GM10847 (cell line): Measurements from ENCODE around the gene MRPS14.

Source experiments
- POLR2A ChIP-seq: IDR thresholded peaks from 2 replicates; pipeline ENCODE4 v1.6.1; 2011; ENCODE audit not compliant: insufficient read length; ENCODE audit errors: extremely low read depth

The MRPS14 gene

GRCh38 chr1:175023043-175023921 lies at the start of gene MRPS14:
Gene MRPS14 (minus strand): TSS chr1:175023425. CDS start chr1:175023408, 17 bp downstream.
- peak; percentile 66 for TF ChIP-seq POLR2A

DNA sequence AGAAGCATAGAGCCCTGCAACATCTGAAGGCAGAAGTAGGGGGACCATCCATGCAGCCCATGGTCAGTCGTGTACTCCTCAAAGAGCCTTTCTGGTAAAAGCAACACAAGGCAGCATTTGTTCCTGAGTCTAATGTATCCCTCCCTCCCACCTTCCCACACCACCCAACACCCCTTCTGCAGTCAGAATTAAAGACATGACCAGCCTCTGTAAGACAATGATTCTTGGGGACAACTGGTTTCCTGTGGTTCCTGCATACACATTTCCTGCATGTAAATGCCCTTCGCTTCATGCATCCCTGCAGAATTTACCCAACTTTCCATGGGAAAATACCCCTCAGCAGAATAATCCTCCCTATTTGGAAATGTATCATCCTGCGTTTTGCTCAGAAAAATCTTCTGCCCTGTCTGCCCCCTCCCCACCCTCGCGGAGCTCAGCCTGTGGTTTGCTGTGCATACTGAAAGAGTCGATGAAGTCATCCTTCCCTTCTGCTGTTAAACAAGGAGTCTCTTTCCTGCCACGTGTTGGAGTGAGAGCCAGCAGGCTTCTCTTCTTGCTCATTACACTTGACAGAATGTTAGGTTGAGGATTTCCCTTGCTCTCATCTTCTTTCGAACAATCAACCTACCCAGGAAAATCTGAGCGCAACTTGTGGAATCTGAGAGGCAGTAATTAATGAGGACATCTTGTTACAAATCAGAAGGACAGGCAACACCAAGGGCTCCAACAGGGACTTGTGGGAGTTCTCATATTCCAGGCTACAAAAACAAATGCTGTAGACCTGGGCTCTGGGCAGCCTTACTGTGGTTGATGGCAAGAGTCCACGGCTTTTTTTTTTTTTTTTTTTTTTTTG lies 49.1 kb upstream of the MRPS14 start:
- no peak for TF ChIP-seq POLR2A

GRCh38 chr1:175071276-175071943 lies 48.2 kb upstream of the MRPS14 start:
- TF ChIP-seq POLR2A = no peak

DNA sequence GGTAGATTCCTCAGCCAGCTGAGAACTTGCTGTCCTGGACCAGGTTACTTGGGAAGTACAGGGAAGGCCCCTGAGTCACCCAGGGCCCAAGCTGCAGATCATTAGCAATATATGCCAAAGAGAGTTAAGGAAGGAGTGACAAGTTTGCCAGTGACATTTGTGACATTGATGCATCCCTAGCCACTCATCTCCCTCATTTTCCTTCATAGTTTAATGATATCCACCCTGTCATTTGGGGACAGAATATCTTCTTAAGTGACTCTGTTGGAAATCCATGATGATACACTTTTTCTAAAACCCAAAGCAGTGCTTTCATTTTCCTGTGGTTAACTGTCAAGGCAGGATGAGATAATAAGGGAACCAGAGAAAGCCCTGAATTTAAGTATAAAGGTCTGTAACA lies 47.6 kb upstream of the MRPS14 start:
- TF ChIP-seq POLR2A = no peak

DNA sequence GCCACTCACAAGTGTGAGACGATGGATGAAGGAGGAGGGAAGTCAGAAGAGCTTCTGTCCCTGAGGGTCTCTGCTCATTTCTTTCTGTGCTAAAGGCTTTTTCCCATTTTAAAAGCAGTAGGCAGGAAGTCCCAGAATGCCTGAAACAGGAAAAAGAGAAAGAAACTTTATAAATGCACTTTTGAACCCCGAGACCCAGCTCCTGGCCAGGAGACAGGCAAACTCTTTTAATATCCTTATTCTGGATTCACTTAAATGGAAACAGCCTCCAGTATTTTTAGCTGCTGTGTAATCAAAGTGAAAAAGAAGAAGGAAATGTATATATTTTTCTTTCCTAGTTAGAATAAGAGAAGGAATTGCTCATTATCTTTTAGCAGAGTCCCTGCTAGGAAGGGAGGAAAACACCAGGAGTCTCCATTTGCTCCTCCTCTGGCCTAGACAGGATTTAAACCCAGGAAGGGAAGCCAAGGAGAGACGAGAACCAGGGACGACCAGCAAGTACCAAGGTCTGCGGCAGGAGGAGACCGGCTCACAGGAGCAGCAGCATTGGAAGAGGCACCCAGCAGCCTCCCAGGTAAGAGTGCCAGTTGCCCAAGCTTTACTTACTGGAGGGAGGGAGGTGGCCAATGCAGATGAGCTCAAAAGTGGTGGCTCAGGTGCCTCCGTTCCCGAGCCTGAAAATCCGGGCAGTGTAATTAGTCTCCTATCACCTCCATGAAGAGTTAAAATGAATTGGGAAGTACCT lies 44.3 kb upstream of the MRPS14 start, which contains the start of gene TNN:
TSS of gene TNN (plus strand) at position 472 of the 745 bp plus-strand sequence. CDS start 9,586 bp downstream, outside the sequence.
- TF ChIP-seq POLR2A = no peak

GRCh38 chr1:175062858-175063257 lies 39.6 kb upstream of the MRPS14 start:
- no peak for TF ChIP-seq POLR2A

DNA sequence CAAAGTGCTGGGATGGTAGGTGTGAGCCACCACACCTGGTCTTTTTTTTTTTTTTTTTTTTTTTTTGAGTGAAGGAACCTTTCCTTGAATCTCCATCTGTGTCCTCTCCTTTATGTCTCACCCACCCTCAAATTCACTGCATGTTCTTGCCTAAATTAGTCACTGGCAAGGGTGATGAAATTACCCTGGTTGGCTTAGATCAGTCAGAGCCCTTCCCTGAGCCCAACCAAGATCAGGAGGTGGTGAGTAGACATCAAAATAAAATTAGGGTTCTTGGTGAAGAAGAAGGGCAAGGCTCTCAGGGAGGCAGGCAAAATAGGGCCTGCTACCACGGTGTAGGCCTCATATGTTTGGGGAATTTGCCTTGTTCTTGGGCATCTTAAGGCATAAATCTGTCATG lies 39.1 kb upstream of the MRPS14 start:
- no peak for TF ChIP-seq POLR2A

DNA sequence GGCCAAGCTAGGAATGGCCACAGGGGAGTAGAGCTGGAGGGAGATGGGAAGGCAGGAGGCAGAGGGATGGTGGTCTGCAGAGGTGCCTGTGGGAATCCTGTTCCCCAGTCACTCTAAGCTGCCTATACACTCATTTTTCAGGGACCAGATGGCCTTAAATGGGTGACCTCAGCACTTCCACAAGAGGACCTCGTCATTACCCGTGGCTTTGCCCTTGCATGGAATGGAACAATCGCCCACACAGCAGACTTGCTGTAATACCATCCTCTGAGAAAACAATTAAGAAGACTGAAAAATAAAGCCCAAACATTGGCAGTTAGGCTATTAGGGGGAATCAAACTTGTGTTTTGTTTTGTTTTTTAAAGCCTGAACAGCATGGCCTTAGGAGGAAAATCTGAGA lies 31.5 kb upstream of the MRPS14 start:
- TF ChIP-seq POLR2A = no peak

DNA sequence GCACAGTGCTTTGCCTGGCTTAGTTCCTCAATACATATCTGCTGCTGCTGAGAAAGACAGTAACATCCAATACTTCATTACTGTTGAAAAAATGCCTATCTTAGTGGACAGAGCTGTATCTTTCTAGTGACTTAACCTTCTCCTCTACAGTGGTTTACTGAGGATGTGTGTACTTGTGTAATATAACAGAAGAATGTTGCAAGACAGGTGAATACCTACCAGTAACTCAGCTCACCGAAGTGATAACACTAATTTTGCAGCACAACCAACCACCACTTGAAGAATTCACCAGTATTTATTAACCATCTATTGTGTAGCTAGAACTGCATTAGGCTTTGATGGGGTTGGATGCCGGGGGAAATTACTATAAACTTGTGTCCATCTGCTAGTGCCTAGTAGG lies 27.8 kb upstream of the MRPS14 start:
- TF ChIP-seq POLR2A = no peak

GRCh38 chr1:175045519-175045918 lies 22.3 kb upstream of the MRPS14 start:
- TF ChIP-seq POLR2A = no peak

DNA sequence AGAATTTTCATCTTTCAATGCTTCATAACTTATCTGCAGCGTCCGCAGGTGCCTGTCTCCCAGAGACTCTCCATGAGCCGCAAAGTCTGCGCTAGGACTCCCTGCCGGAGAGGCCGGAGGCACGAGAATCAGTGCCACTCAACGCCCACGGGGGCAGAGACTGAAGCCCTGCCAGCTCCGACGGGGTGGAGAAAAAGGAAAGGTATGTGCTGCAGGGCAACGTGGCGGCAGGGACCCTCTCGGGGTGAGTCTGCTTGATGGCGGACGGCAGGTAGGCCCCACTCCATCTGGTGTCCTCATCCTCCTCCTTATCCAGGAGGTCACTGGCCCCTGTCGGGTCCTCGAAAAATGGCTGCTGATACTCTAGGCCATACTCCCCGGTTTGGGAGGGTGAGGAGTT lies 21.9 kb upstream of the MRPS14 start:
- TF ChIP-seq POLR2A = no peak

DNA sequence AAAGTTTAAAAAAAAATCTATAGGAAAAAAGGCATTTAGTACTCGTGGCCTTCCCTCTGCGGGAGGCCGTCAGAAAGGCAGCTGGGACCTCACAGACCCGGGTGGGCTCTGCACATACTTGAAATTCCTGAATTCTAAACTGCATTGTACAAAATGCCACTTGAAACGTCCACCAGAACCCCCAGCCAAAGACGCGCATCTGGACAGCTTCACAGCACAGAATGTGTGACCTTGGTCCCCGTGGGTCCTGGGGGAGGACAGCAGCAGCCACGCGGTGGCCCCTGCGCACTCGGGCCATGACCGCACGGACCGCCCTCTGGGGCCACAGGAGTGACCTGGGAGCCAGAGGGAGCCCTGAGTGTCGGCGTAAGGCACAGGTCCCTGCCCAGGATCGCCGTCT lies 20.6 kb upstream of the MRPS14 start:
- no peak for TF ChIP-seq POLR2A

DNA sequence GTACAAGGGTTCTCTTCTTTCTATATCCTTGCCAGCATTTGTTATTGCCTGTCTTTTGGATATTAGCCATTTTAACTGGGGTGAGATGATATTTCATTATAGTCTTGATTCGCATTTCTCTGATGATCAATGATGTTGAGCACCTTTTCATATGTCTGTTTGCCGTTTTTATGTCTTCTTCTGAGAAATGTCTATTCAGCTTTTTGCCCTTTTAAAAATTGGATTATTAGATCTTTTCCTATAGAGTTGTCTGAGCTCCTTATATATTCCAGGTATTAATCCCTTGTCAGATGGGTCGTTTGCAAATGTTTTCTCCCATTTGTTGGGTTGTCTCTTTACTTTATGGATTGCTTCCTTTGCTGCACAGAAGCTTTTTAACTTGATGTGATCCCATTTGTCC lies 19.4 kb upstream of the MRPS14 start:
- TF ChIP-seq POLR2A = no peak

- no peak for TF ChIP-seq POLR2A
These were observed 17.2 kb upstream of the MRPS14 start for GRCh38 chr1:175040324-175040879.
